ENCODE measurements around the gene PTPRJ. TPM values are rescaled to one million over a fixed set of nuclear protein-coding genes. Genes with fewer than 3 reads are reported as not detected.
A peak's percentile ranks its signal among the peaks of the same experiment; 100 is the strongest.

Gene PTPRJ
- total and polyA plus RNA-seq, 9 of the 15 experiments (the other 6 are each of a cell fraction or from before 2014, with no cell fraction given), result 0.56 to 10.7 (median 4.8) TPM

DNA sequence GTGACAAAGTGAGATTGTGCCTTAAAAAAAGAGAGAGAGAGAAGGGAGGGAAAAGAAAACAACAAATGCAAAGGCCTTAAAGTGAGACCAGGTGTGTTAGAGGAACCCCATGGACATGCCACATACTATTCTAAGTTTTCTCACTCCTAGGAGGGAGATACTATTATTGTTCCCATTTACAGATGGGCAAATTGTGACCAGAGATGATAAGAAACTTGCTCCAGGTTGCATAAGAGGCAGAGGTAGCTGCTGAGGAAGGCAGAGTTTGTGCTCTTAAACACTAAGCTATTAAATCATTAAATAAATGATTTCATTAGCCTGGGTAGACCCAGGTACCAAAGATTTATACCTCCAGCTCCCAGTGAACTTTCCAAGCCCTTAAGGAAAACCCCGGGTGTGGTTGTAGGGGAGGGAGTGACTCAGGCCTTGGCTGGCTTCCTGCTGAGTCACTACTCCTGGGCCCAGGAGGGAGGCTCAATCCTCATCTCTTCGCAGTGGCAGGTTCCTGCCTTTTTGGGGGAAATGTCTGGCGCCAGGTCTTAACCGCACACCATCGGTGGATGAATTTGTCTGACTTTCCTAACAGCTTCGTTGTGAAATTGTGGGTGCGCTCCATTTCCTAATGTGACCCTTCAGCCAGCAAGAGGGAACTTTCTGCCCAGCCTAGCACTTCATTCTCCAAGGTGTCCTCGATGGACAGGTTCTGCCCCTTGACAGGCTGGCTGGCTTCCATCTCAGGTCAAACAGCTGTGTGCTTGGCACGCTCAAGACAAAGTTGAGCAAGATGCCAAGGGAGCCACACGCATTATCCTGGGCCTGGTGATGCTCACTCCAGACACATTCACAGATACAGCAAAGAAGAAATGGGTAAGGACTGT, 33.4 kb upstream of the PTPRJ start (continued):
- no peak for TF ChIP-seq ZNF24 (IDR thresholded peaks at IDR 0.05)
- TF ChIP-seq NELFE (IDR thresholded peaks at IDR 0.05; ENCODE audit: insufficient read depth, insufficient read length), result no peak
- TF ChIP-seq HEY1 (CRISPR knock-in tag; IDR thresholded peaks at IDR 0.05; ENCODE audit: borderline replicate concordance), result no peak
- no peak for TF ChIP-seq RBM15 (IDR thresholded peaks at IDR 0.05; ENCODE audit: insufficient read depth, low read length)
- TF ChIP-seq ARNT (IDR thresholded peaks at IDR 0.05), result 0 out of 4 replicates have a peak, but pooled peaks of 1 of the 2 experiments have one; percentile 59
- TF ChIP-seq RFX5 (IDR thresholded peaks at IDR 0.05; ENCODE audit: low read depth, low read length), result no peak
- TF ChIP-seq BRCA1 (IDR thresholded peaks at IDR 0.05), result no peak
- TF ChIP-seq BRCA1 (CRISPR knock-in tag; IDR thresholded peaks at IDR 0.05), result no peak
- TF ChIP-seq, protein P1, sequence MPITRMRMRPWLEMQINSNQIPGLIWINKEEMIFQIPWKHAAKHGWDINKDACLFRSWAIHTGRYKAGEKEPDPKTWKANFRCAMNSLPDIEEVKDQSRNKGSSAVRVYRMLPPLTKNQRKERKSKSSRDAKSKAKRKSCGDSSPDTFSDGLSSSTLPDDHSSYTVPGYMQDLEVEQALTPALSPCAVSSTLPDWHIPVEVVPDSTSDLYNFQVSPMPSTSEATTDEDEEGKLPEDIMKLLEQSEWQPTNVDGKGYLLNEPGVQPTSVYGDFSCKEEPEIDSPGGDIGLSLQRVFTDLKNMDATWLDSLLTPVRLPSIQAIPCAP (CRISPR knock-in tag; IDR thresholded peaks at IDR 0.05; ENCODE audit: borderline replicate concordance), result no peak
- no peak for TF ChIP-seq ZNF830 (CRISPR knock-in tag; IDR thresholded peaks at IDR 0.05)
- TF ChIP-seq RCOR1 (IDR thresholded peaks at IDR 0.05; ENCODE audit: borderline replicate concordance in 1 of 2, low read depth in 2 of 2, low read length in 2 of 2), result peak in 1 of 2 experiments; percentile 55; a peak in 1 of 4 replicates
- TF ChIP-seq DDX20 (tag; IDR thresholded peaks at IDR 0.05; ENCODE audit: low read depth), result no peak
- TF ChIP-seq GATAD2B (IDR thresholded peaks at IDR 0.05; ENCODE audit: borderline replicate concordance), result no peak
- peak in 1 of 2 experiments; percentile 37; a peak in 1 of 4 replicates for TF ChIP-seq UBTF (IDR thresholded peaks at IDR 0.05; ENCODE audit: borderline replicate concordance in 1 of 2, low read depth in 2 of 2, low read length in 2 of 2)
- no peak for TF ChIP-seq ZNF134 (CRISPR knock-in tag; conservative IDR thresholded peaks at IDR 0.05)
- no peak for TF ChIP-seq ETS2 (tag; IDR thresholded peaks at IDR 0.05; ENCODE audit: borderline replicate concordance, poor library complexity, severe bottlenecking)
- TF ChIP-seq KAT8 (IDR thresholded peaks at IDR 0.05; ENCODE audit: low read depth), result no peak
- no peak for TF ChIP-seq ZNF445 (CRISPR knock-in tag; IDR thresholded peaks at IDR 0.05; ENCODE audit: low read depth)
- TF ChIP-seq PTBP1 (IDR thresholded peaks at IDR 0.05; ENCODE audit: low read depth, low read length), result no peak
- TF ChIP-seq HCFC1 (IDR thresholded peaks at IDR 0.05; ENCODE audit: low read depth, low read length), result peak; percentile 9; the same call in 1 of the 2 replicates
- TF ChIP-seq STAT5A (IDR thresholded peaks at IDR 0.05; ENCODE audit: borderline replicate concordance, low read length), result no peak
- no peak for TF ChIP-seq ZNF232 (CRISPR knock-in tag; IDR thresholded peaks at IDR 0.05)
- TF ChIP-seq ZNF551 (CRISPR knock-in tag; IDR thresholded peaks at IDR 0.05), result no peak
- peak; percentile 81; the same call in 1 of the 2 replicates for TF ChIP-seq NFE2L1 (tag; IDR thresholded peaks at IDR 0.05; ENCODE audit: borderline replicate concordance, low read depth)
- TF ChIP-seq HDAC8 (tag; IDR thresholded peaks at IDR 0.05), result 0 out of 2 replicates have a peak, but pooled peaks have one; percentile 24

All from K562 (cell line).